Parathyroid adenoma (tissue), 2 donors: ENCODE results near the gene SREK1IP1.
A peak's percentile ranks its signal among the peaks of the same experiment; 100 is the strongest.

Source experiments
- H2AFZ ChIP-seq: fragments of 300-600 bp; sonication (generic); one replicate; pipeline ENCODE4 v1.7.0; 2017; ENCODE audit warnings: antibody characterized with exemption, mild to moderate bottlenecking
- H3K27ac ChIP-seq: fragments of 300-600 bp; sonication (generic); one replicate; pipeline ENCODE4 v1.7.0; 2017
- H3K27me3 ChIP-seq: fragments of 300-600 bp; sonication (generic); one replicate; pipeline ENCODE4 v1.7.0; 2017; ENCODE audit warnings: low read length; ENCODE audit not compliant: control insufficient read depth, insufficient read depth
- H3K36me3 ChIP-seq: fragments of 300-600 bp; sonication (generic); one replicate; pipeline ENCODE4 v1.7.0; 2017; ENCODE audit warnings: low read length; ENCODE audit not compliant: control insufficient read depth, insufficient read depth
- H3K4me1 ChIP-seq: fragments of 300-600 bp; sonication (generic); one replicate; pipeline ENCODE4 v1.7.0; 2017; ENCODE audit warnings: control low read depth
- H3K4me2 ChIP-seq: fragments of 300-600 bp; sonication (generic); one replicate; pipeline ENCODE4 v1.7.0; 2017; ENCODE audit warnings: low read length
- H3K4me3 ChIP-seq: fragments of 300-600 bp; sonication (generic); one replicate; pipeline ENCODE4 v1.7.0; 2017; ENCODE audit warnings: low read depth, low read length
- H3K79me2 ChIP-seq: fragments of 300-600 bp; sonication (generic); one replicate; pipeline ENCODE4 v1.7.0; 2017; ENCODE audit warnings: control low read depth
- H3K9ac ChIP-seq: fragments of 300-600 bp; sonication (generic); one replicate; pipeline ENCODE4 v1.7.0; 2017; ENCODE audit warnings: mild to moderate bottlenecking
- H3K9me3 ChIP-seq: fragments of 300-600 bp; sonication (generic); one replicate; pipeline ENCODE4 v1.7.0; 2017; ENCODE audit warnings: low read length; ENCODE audit not compliant: control insufficient read depth
- TF ChIP-seq, protein P1 (sequence below): fragments of 300-600 bp; sonication (generic); IDR thresholded peaks from one replicate; pipeline ENCODE4 v1.7.0; 2017; ENCODE audit warnings: antibody characterized with exemption, mild to moderate bottlenecking
- donor health status: primary hyperparathyroidism.

The SREK1IP1 gene

DNA sequence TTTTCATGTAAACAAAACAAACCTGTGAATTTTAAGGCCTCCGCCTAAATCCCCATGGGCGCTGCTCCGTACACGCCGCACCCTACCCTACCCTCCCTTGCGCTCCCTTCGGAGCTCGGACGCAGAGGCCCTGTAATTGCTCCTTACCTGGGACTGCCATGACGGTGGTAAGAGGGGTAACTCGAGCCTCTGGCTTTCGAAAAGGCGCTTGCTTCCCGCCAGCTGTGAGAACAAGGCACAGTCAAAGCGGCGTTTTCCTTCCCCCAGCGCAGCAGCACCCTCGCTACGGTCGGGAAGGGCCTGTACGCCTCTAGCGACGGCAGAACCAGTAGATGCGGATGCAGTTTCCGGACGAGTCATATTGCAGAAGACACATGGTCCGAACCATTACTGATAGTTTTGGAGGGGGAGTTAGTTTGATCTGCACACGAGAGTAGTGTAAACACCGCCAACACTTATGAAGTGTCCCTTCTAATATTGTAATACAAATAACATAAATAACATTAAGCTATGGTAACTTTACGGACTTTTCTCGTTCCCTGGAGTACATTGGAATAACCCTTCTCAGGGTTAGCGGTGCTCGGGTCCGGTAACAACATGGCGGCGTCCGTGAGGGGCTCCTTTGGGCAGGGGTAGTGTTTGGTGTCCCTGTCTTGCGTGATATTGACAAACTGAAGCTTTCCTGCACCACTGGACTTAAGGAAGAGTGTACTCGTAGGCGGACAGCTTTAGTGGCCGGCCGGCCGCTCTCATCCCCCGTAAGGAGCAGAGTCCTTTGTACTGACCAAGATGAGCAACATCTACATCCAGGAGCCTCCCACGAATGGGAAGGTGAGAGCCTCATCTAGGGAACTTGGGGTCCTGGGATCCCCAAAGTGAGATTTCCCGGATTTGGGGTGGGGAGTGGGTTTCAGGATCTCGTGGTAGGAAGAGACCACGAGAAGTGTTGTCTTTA, at the start of gene SREK1IP1, which contains the start of gene CWC27:
SREK1IP1 (minus strand) TSS at position 334 of the 955 bp plus-strand sequence; CDS start at position 160, 174 bp downstream.
CWC27 (plus strand) TSS at position 573 of the 955 bp plus-strand sequence; CDS start at position 790, 217 bp downstream.
- TF ChIP-seq, protein P1, sequence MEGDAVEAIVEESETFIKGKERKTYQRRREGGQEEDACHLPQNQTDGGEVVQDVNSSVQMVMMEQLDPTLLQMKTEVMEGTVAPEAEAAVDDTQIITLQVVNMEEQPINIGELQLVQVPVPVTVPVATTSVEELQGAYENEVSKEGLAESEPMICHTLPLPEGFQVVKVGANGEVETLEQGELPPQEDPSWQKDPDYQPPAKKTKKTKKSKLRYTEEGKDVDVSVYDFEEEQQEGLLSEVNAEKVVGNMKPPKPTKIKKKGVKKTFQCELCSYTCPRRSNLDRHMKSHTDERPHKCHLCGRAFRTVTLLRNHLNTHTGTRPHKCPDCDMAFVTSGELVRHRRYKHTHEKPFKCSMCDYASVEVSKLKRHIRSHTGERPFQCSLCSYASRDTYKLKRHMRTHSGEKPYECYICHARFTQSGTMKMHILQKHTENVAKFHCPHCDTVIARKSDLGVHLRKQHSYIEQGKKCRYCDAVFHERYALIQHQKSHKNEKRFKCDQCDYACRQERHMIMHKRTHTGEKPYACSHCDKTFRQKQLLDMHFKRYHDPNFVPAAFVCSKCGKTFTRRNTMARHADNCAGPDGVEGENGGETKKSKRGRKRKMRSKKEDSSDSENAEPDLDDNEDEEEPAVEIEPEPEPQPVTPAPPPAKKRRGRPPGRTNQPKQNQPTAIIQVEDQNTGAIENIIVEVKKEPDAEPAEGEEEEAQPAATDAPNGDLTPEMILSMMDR = peak; percentile 19

DNA sequence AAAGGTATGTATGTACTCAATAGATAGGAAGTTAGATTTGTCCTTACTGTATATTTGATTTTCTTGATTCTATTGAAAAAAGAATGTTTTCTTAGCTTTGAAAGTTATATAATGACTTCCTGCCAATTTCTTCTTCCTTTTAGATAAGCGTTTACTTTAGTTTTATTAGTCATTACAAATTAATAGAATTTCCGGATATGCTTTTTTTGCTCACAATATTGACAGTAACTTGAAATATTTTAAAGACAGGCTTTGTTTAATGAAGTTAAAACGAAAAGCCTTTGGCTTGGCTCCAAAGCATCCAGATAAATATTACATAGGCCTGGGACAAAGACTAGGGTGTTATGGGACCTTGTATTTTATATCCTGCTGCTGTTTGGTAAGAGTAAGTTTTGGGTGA, 49.8 kb upstream of the SREK1IP1 start:
- no peaks in the 10 kb centered on the region for H3K36me3 ChIP-seq

More for the DNA sequence above, at the start of gene SREK1IP1, which contains the start of gene CWC27:
- peak within 1 kb of the TSS; percentile 80 for H3K4me3 ChIP-seq
- no peaks in the 10 kb centered on the region for H3K9me3 ChIP-seq
- peak within 1 kb of the TSS; percentile 81 for H3K4me2 ChIP-seq
- no peaks in the 10 kb centered on the region for H3K36me3 ChIP-seq
- H3K9ac ChIP-seq = peak within 1 kb of the TSS; percentile 57
- peaks cover 14% of the 10 kb centered on the region for H3K4me1 ChIP-seq
- H3K27ac ChIP-seq = peak within 1 kb of the TSS; percentile 89
- peak within 1 kb of the TSS; percentile 96 for H2AFZ ChIP-seq
- H3K79me2 ChIP-seq = peaks cover 57% of the 10 kb centered on the region
- H3K27me3 ChIP-seq = no peaks in the 10 kb centered on the region

DNA sequence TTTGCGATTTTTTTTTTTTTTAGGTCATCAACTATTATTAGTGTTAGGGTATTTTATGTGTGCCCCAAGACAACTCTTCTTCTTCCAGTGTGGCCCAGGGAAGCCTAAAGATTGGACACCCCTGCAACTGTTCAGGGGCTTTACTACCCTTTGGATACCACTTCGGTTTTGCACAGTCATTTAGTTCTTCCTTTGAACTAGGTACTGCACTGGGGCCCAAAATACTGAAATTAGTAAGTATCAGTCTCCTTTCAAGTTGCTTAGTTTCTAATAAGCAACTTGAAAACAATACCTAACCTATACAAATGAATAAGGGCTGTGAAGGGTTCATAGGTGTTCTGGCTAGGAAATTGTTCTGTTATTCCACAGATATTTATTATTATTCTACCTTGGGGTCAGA, 45.6 kb upstream of the SREK1IP1 start:
- Histone ChIP-seq H3K9ac (no peak overlapping the region), H3K36me3 (no peaks in the 10 kb centered on the region), H3K4me2 (no peak overlapping the region), H3K27me3 (no peaks in the 10 kb centered on the region), H3K27ac (no peak overlapping the region), H3K79me2 (no peaks in the 10 kb centered on the region), H3K9me3 (no peaks in the 10 kb centered on the region), H3K4me1 (no peaks in the 10 kb centered on the region), H2AFZ (no peak overlapping the region), H3K4me3 (no peak overlapping the region)
- TF ChIP-seq, protein P1 = no peak

More for the DNA sequence above, 49.8 kb upstream of the SREK1IP1 start:
- Histone ChIP-seq H3K9ac (no peak overlapping the region), H3K4me2 (no peak overlapping the region), H3K4me3 (no peak overlapping the region), H2AFZ (no peak overlapping the region), H3K27me3 (no peaks in the 10 kb centered on the region), H3K4me1 (no peaks in the 10 kb centered on the region), H3K79me2 (no peaks in the 10 kb centered on the region), H3K9me3 (no peaks in the 10 kb centered on the region), H3K27ac (no peak overlapping the region)
- TF ChIP-seq, protein P1 = no peak

GRCh38 chr5:64811050-64811640, 42.7 kb upstream of the SREK1IP1 start:
- H3K79me2 ChIP-seq = no peaks in the 10 kb centered on the region
- H3K4me2 ChIP-seq = no peak overlapping the region
- no peak overlapping the region for H2AFZ ChIP-seq
- H3K27ac ChIP-seq = no peak overlapping the region
- H3K9me3 ChIP-seq = no peaks in the 10 kb centered on the region
- H3K36me3 ChIP-seq = no peaks in the 10 kb centered on the region
- no peaks in the 10 kb centered on the region for H3K27me3 ChIP-seq
- no peak overlapping the region for H3K4me3 ChIP-seq
- TF ChIP-seq, protein P1 = peak; percentile 75
- no peak overlapping the region for H3K9ac ChIP-seq
- no peaks in the 10 kb centered on the region for H3K4me1 ChIP-seq
